Omental fat pad (tissue), 4 donors: ENCODE results near the gene FBXO46. TPM values are rescaled to one million over a fixed set of nuclear protein-coding genes. Genes with fewer than 3 reads are reported as not detected.

Experiments
- ATAC-seq: fragments of 150-250 bp; one replicate; pipeline ENCODE4 v1.9.1; 2016; ENCODE audit warnings: mild to moderate bottlenecking, moderate library complexity; ENCODE audit not compliant: low FRiP score
- DNase-seq: peaks from one replicate; pipeline ENCODE4 v3.0.0-alpha.2; 2019; ENCODE audit warnings: low spot score
- CTCF ChIP-seq, 3 donors: fragments of 450-650 bp; IDR thresholded peaks; one replicate each; pipeline ENCODE4 v1.5.1; 2016 to 2017; ENCODE audit warnings: antibody characterized with exemption in 3 of 3, mild to moderate bottlenecking in 3 of 3, moderate library complexity in 2 of 3
- small RNA-seq: library from RNA; depleted of rRNA; stranded (forward); fragments of <200 nt; gene quantifications from one replicate; pipeline ENCODE3, GENCODE V24; 2016
- total RNA-seq, 4 donors: library from RNA; depleted of rRNA; stranded (reverse); fragments of >200 nt; gene quantifications; one replicate each; pipeline ENCODE4 v1.1.0, GENCODE V29; 2016

Gene FBXO46
- total RNA-seq, 4 donors from 2014 or later, result 5.8 to 7.6 (median 6.7) TPM

DNA sequence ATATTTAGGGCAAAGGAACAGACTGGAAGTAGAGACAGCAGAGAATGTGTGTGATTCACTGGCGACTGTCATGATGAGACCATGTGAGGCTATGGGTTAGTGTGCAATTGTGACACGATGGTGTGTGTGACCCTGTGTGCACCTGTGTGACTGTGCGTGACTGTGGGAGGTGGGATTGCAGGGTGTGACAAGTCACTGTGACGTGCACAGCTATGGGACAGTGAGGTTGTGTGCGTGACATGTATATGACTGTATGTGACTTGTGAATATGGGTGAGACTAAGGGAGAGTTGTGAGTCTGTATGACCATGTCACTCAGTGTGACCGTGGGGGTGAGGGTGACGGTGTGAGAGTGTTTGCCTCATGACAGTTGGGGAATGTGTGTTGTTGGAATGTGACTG, 66.1 kb downstream of the FBXO46 start:
- no peak for ATAC-seq
- DNase-seq, result no peak
- no peak for TF ChIP-seq CTCF (IDR thresholded peaks at IDR 0.05)

GRCh38 chr19:45663800-45664199, 66.9 kb downstream of the FBXO46 start:
- ATAC-seq (no peak), DNase-seq (no peak)
- TF ChIP-seq CTCF (IDR thresholded peaks at IDR 0.05), result no peak

DNA sequence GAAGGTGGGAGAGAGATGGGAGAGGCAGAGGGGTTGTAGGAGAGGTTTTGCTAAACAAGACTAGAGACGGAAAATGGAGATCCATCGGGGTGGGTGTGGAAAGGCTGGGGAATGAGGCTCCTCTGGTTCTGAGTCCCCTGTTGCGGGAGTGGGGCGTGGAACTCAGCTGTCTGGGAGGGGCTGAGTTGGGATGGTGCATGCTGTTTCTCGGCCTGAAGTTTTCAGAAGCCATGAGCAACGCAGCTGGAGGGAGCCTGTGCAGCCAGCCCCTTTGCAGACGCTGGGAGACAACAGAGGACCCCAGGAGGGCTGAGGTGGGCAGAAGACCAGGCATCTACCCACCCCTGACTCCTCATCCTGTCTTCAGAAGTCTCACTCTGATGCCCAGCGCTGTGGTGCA, 70.1 kb downstream of the FBXO46 start:
- ATAC-seq, result no peak
- no peak for DNase-seq
- TF ChIP-seq CTCF (IDR thresholded peaks at IDR 0.05), result no peak

Small RNA genes within 50 kb of the gene (small RNA-seq; reads per million reads assigned to genes)
- gene MIR642A, result 0.52 reads per million

Other genes with a start within 250 kb of the FBXO46 start
- gene RTN2, start 233.8 kb downstream of the FBXO46 start, total RNA-seq, result 1 to 10 TPM; 3.8 to 9.4 (median 7.0) TPM
- 1 to 10 TPM; 1.9 to 3.8 (median 2.9) TPM for gene PPM1N, start 232.5 kb downstream of the FBXO46 start, total RNA-seq
- gene VASP, start 223.4 kb downstream of the FBXO46 start, total RNA-seq, result 100 to 1,000 TPM in 1 of 4 donors, 10 to 100 TPM in 3; 47.0 to 132 (median 68.7) TPM
- gene OPA3, start 146.1 kb downstream of the FBXO46 start, total RNA-seq, result 10 to 100 TPM in 2 of 4 donors, 1 to 10 TPM in 2; 6.3 to 15.5 (median 11.1) TPM
- 10 to 100 TPM in 3 of 4 donors, 1 to 10 TPM in 1; 6.0 to 29.4 (median 12.0) TPM for gene GPR4, start 128.7 kb downstream of the FBXO46 start, total RNA-seq
- 10 to 100 TPM; 18.0 to 22.4 (median 19.9) TPM for gene EML2, start 91.5 kb downstream of the FBXO46 start, total RNA-seq
- gene GIPR, start 62.7 kb downstream of the FBXO46 start, total RNA-seq, result 1 to 10 TPM; 1.1 to 8.7 (median 2.5) TPM
- gene SNRPD2, start 38.9 kb downstream of the FBXO46 start, total RNA-seq, result 100 to 1,000 TPM; 104 to 194 (median 148) TPM
- 1 to 10 TPM; 2.7 to 5.8 (median 5.2) TPM for gene QPCTL, start 38.2 kb downstream of the FBXO46 start, total RNA-seq
- gene MEIOSIN, start 2.5 kb upstream of the FBXO46 start, total RNA-seq, result not detected
- gene SIX5, start 38.4 kb upstream of the FBXO46 start, total RNA-seq, result 10 to 100 TPM in 1 of 4 donors, 1 to 10 TPM in 3; 4.3 to 13.4 (median 7.8) TPM
- gene DMPK, start 51.6 kb upstream of the FBXO46 start, total RNA-seq, result 10 to 100 TPM in 3 of 4 donors, 1 to 10 TPM in 1; 9.4 to 30.1 (median 23.2) TPM
- gene DMWD, start 61.9 kb upstream of the FBXO46 start, total RNA-seq, result 10 to 100 TPM; 26.2 to 42.5 (median 35.9) TPM
- under 1 TPM in 1 of 4 donors, not detected in 3; 0.24 TPM for gene RSPH6A, start 84.4 kb upstream of the FBXO46 start, total RNA-seq
- gene SYMPK, start 132.3 kb upstream of the FBXO46 start, total RNA-seq, result 10 to 100 TPM; 17.3 to 35.2 (median 27.1) TPM
- gene FOXA3, start 133.4 kb upstream of the FBXO46 start, total RNA-seq, result under 1 TPM in 2 of 4 donors, not detected in 2; 0.38 to 0.79 TPM
- 10 to 100 TPM; 10.6 to 14.2 (median 11.2) TPM for gene IRF2BP1, start 155.2 kb upstream of the FBXO46 start, total RNA-seq
- 1 to 10 TPM; 1.3 to 6.8 (median 2.6) TPM for gene MYPOP, start 171.7 kb upstream of the FBXO46 start, total RNA-seq
- gene NANOS2, start 183.9 kb upstream of the FBXO46 start, total RNA-seq, result not detected
- gene NOVA2, start 243.0 kb upstream of the FBXO46 start, total RNA-seq, result 10 to 100 TPM in 1 of 4 donors, 1 to 10 TPM in 2, under 1 TPM in 1; 0.74 to 10.9 (median 3.8) TPM